Progenitor cell of endocrine pancreas (in vitro differentiated cells): ENCODE results near the gene DFFB. TPM values are rescaled to one million over a fixed set of nuclear protein-coding genes. Genes with fewer than 3 reads are reported as not detected.

Source experiments
- DNase-seq: peaks from one replicate; pipeline ENCODE4 v3.0.0; 2021; ENCODE audit warnings: low spot score; ENCODE audit not compliant: unreplicated experiment
- H3K27ac Mint-ChIP-seq: 2 replicates; pipeline ENCODE4 v1.8.0; 2021; ENCODE audit warnings: mild to moderate bottlenecking, moderate library complexity, mixed read lengths
- H3K27me3 Mint-ChIP-seq: 2 replicates; pipeline ENCODE4 v1.8.0; 2021; ENCODE audit warnings: mixed read lengths
- H3K36me3 Mint-ChIP-seq: 2 replicates; pipeline ENCODE4 v1.8.0; 2022; ENCODE audit warnings: mixed read lengths; ENCODE audit not compliant: insufficient read depth
- H3K4me1 Mint-ChIP-seq: 2 replicates; pipeline ENCODE4 v1.8.0; 2021; ENCODE audit warnings: low read depth, mixed read lengths
- H3K4me3 Mint-ChIP-seq: 2 replicates; pipeline ENCODE4 v1.8.0; 2021; ENCODE audit warnings: low read depth, mild to moderate bottlenecking, moderate library complexity, mixed read lengths
- H3K9me3 Mint-ChIP-seq: 2 replicates; pipeline ENCODE4 v1.8.0; 2021; ENCODE audit warnings: low read depth, mixed read lengths
- total RNA-seq: library from RNA; stranded (reverse); gene quantifications from 2 replicates; pipeline ENCODE4 v1.2.1, GENCODE V29; 2021
- TF ChIP-seq, protein P1 (sequence below): fragments of 200-600 bp; sonication (generic); IDR thresholded peaks from one replicate; pipeline ENCODE4 v1.5.0; 2021; ENCODE audit warnings: antibody characterized with exemption, mild to moderate bottlenecking; ENCODE audit not compliant: unreplicated experiment

The DFFB gene
- total RNA-seq, 1 donor from 2014 or later: 11.9 TPM

DNA sequence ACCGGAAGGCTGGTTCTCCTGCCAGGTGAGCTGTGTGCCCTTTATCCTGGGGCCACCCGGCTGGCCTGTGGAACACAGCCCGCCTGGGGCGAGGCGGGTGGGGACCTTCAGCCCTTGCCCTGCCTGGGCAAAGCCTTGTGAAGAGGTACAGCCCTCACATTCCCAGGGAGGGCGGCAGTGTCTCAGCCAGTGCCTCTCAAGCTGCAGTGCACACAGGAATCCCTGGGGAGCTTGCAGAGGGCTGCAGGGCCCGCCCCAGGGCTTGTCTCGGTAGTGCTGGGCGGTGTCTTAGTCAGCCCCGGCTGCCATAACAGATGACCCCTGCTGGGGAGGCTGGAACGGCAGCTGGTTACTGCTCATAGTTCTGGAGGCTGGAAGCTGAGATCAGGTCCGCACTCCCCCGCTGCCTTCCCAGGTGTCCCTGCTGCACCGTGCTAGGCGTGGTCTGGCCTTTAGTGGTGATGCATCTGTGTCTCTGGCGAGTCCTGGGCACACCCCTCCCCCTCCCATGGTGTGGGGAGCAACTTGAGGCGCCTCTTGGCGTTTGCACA, 12.6 kb downstream of the DFFB start:
- DNase-seq: no peak
- H3K4me3 Mint-ChIP-seq: no peak overlapping the region
- H3K4me1 Mint-ChIP-seq: peaks cover 5% of the 10 kb centered on the region
- H3K27ac Mint-ChIP-seq: no peak overlapping the region
- H3K9me3 Mint-ChIP-seq: no peaks in the 10 kb centered on the region
- TF ChIP-seq, protein P1, sequence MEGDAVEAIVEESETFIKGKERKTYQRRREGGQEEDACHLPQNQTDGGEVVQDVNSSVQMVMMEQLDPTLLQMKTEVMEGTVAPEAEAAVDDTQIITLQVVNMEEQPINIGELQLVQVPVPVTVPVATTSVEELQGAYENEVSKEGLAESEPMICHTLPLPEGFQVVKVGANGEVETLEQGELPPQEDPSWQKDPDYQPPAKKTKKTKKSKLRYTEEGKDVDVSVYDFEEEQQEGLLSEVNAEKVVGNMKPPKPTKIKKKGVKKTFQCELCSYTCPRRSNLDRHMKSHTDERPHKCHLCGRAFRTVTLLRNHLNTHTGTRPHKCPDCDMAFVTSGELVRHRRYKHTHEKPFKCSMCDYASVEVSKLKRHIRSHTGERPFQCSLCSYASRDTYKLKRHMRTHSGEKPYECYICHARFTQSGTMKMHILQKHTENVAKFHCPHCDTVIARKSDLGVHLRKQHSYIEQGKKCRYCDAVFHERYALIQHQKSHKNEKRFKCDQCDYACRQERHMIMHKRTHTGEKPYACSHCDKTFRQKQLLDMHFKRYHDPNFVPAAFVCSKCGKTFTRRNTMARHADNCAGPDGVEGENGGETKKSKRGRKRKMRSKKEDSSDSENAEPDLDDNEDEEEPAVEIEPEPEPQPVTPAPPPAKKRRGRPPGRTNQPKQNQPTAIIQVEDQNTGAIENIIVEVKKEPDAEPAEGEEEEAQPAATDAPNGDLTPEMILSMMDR: no peak
- peaks cover 19% of the 10 kb centered on the region for H3K36me3 Mint-ChIP-seq
- H3K27me3 Mint-ChIP-seq: no peaks in the 10 kb centered on the region

DNA sequence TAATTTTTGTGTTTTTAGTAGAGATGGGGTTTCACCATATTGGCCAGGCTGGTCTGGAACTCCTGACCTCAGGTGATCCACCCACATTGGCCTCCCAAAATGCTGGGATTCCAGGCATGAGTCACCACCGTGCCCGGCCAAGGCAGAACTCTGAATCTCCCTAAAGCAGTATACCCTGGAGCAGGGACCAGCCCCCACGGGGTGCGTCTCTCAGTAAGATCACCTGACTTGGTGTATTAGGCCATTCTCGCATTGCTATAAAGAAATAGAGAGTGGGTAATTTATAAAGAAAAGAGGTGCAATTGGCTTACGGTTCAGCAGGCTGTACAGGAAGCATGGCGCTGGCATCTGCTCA, 14.2 kb downstream of the DFFB start:
- H3K27ac Mint-ChIP-seq: no peak overlapping the region
- peaks cover 23% of the 10 kb centered on the region for H3K36me3 Mint-ChIP-seq
- TF ChIP-seq, protein P1: no peak
- H3K4me3 Mint-ChIP-seq: no peak overlapping the region
- H3K27me3 Mint-ChIP-seq: no peaks in the 10 kb centered on the region
- H3K4me1 Mint-ChIP-seq: no peaks in the 10 kb centered on the region
- no peaks in the 10 kb centered on the region for H3K9me3 Mint-ChIP-seq
- DNase-seq: no peak

DNA sequence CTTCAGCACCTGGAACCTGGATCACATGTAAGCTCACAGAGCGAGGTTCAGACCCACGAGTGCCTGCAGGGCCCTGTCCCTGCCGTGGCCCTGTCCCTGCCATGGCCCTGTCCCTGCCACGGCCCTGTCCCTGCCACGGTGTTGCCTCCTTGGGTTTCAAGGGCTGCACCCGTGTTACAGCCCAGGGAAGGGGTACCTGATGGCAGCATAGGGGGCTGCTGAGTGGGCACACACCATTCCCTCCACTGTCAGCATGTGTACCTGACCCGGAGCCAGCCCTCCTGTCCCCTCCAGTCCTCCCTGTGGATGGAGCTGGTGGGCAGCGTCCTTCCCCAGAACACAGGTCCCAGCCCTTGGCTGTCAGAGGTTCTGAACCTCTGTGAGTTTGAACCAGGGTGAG, 15.3 kb downstream of the DFFB start:
- Mint-ChIP-seq H3K36me3 (peaks cover 21% of the 10 kb centered on the region), H3K4me3 (no peak overlapping the region), H3K9me3 (no peaks in the 10 kb centered on the region), H3K4me1 (no peaks in the 10 kb centered on the region), H3K27ac (no peak overlapping the region), H3K27me3 (no peaks in the 10 kb centered on the region)
- TF ChIP-seq, protein P1: no peak
- DNase-seq: no peak

DNA sequence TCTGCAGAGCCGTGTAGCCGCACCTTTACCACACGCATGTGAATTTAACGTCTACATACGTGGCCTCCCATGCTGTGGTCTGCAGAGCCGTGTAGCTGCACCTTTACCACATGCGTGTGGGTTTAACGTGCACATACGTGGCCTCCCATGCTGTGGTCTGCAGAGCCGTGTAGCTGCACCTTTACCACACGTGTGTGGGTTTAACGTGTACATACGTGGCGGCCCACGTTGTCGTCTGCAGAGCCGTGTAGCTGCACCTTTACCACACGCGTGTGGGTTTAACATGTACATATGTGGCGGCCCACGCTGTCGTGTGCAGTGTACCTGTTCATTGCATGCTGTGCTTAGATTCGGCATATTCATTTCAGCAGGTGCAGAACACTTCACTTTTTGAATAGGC, 17.5 kb downstream of the DFFB start:
- Mint-ChIP-seq H3K9me3 (peaks cover 10% of the 10 kb centered on the region), H3K4me1 (no peaks in the 10 kb centered on the region), H3K36me3 (peaks cover 36% of the 10 kb centered on the region), H3K27ac (no peak overlapping the region), H3K4me3 (no peak overlapping the region), H3K27me3 (no peaks in the 10 kb centered on the region)
- TF ChIP-seq, protein P1: no peak
- DNase-seq: no peak

DNA sequence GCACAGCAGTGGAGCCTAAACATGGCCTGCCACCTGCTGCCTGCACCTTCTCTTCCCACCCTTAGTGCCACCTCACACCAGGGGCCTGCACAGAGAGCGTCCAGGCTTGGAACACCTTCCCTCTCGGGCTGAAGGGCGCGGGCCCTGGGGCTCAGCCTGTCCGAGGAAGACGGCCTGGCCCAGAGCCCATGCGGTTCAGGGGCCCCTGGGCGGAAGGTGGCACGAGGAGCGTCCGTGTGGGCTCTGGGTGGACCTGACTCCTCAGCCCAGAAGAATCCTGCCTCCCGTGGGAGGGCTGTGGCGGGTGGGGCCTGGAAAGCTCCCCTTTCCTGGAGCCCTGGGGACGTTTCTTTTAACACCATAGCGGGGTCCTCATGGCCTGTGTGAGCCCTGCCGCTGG, 19.4 kb downstream of the DFFB start:
- no peaks in the 10 kb centered on the region for H3K4me1 Mint-ChIP-seq
- peaks cover 10% of the 10 kb centered on the region for H3K9me3 Mint-ChIP-seq
- H3K27ac Mint-ChIP-seq: no peak overlapping the region
- no peaks in the 10 kb centered on the region for H3K27me3 Mint-ChIP-seq
- peaks cover 35% of the 10 kb centered on the region for H3K36me3 Mint-ChIP-seq
- no peak for DNase-seq
- TF ChIP-seq, protein P1: no peak
- H3K4me3 Mint-ChIP-seq: no peak overlapping the region
